Activated CD8-positive, alpha-beta memory T cell treated with anti-CD3 and anti-CD28 coated beads, Interleukin-2, amount 10 ng/mL, durations not matched to agents 7 days and 5 days (primary cell): ENCODE measurements around the gene CCDC14. TPM values are rescaled to one million over a fixed set of nuclear protein-coding genes. Genes with fewer than 3 reads are reported as not detected.

Experiments
- ATAC-seq: fragments of 150-1000 bp; cut with Tn5 transposase; one replicate; pipeline ENCODE4 v1.10.0; 2021; ENCODE audit warnings: moderate library complexity
- CTCF ChIA-PET: fragments of 350-600 bp; sonication (Branson Sonifier 250); formaldehyde crosslinking; loops from one replicate; lab custom pipeline; 2021; ENCODE audit warnings: antibody characterized with exemption; lab: Charles Lee
- DNase-seq: peaks from one replicate; pipeline ENCODE4 v3.0.0-alpha.2; 2020
- H3K27ac Mint-ChIP-seq: one replicate; pipeline ENCODE4 v1.8.0; 2021; ENCODE audit warnings: mild to moderate bottlenecking, mixed read lengths
- H3K27me3 Mint-ChIP-seq: one replicate; pipeline ENCODE4 v1.8.0; 2021; ENCODE audit warnings: mixed read lengths
- H3K36me3 Mint-ChIP-seq: one replicate; pipeline ENCODE4 v1.8.0; 2021; ENCODE audit warnings: mild to moderate bottlenecking, mixed read lengths
- H3K4me1 Mint-ChIP-seq: one replicate; pipeline ENCODE4 v1.8.0; 2021; ENCODE audit warnings: mixed read lengths
- H3K4me3 Mint-ChIP-seq: one replicate; pipeline ENCODE4 v1.8.0; 2021; ENCODE audit warnings: mild to moderate bottlenecking, moderate library complexity, mixed read lengths
- H3K9me3 Mint-ChIP-seq: one replicate; pipeline ENCODE4 v1.8.0; 2022; ENCODE audit warnings: low read depth, mixed read lengths
- total RNA-seq, 2 experiments: library from RNA; stranded (reverse); gene quantifications; one replicate each; pipeline ENCODE4 v1.2.3, GENCODE V29; 2021

The CCDC14 gene
- total RNA-seq, 2 experiments from 2014 or later: 47.4 to 79.3 TPM

GRCh38 chr3:123951522-123952447 lies 9.2 kb downstream of the CCDC14 start:
- no peak for ATAC-seq
- Mint-ChIP-seq H3K9me3 (no peaks in the 10 kb centered on the region), H3K36me3 (peaks cover 44% of the 10 kb centered on the region), H3K27ac (no peak overlapping the region), H3K27me3 (no peaks in the 10 kb centered on the region), H3K4me1 (no peaks in the 10 kb centered on the region), H3K4me3 (no peak overlapping the region)
- CTCF ChIA-PET: no interaction called here
- no peak for DNase-seq

GRCh38 chr3:123949641-123950040 lies 11.4 kb downstream of the CCDC14 start:
- DNase-seq: no peak
- ATAC-seq: no peak
- Mint-ChIP-seq H3K27me3 (no peaks in the 10 kb centered on the region), H3K27ac (no peak overlapping the region), H3K4me1 (no peaks in the 10 kb centered on the region), H3K36me3 (peaks cover 41% of the 10 kb centered on the region), H3K9me3 (no peaks in the 10 kb centered on the region), H3K4me3 (no peak overlapping the region)
- CTCF ChIA-PET: no interaction called here

DNA sequence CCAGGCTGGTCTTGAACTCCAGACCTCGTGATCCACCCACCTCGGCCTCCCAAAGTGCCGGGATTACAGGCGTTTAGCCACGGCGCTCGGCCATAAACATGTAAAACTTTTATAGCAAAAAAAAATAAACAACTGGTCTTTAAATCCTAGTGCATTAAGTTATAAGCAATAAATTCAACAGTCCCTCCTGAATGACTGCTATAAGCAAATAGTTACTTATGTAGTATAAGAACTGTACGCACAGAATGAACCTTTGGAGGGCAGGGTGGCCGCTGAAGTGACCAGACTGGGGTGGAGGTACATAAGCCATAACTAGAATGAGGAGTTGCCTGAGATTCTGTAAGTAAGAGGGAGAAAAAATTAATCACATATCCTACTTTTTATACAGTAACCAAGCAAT lies 12.6 kb downstream of the CCDC14 start:
- H3K27ac Mint-ChIP-seq: no peak overlapping the region
- no peak for ATAC-seq
- peaks cover 45% of the 10 kb centered on the region for H3K36me3 Mint-ChIP-seq
- H3K9me3 Mint-ChIP-seq: no peaks in the 10 kb centered on the region
- no peak overlapping the region for H3K4me3 Mint-ChIP-seq
- H3K4me1 Mint-ChIP-seq: no peaks in the 10 kb centered on the region
- CTCF ChIA-PET: no interaction called here
- H3K27me3 Mint-ChIP-seq: no peaks in the 10 kb centered on the region
- no peak for DNase-seq

DNA sequence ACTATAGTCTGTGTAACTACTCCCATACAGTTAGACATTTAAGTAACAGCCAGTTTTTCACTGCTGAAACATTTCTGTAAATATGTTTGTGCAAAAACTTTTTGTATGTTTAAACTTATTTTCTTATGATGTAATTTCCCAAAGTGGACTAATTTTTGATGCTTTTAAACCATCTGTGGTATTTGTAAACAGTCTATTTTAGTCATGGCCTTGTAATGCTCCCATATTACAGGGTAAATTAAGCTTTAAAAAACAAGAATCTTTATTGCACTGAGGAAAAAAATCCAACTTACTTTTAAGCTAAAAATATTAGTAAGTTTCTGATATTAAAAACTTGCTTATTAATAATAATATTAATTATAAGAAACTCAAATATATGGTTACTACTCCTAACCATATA lies 13.5 kb downstream of the CCDC14 start:
- Mint-ChIP-seq H3K27me3 (no peaks in the 10 kb centered on the region), H3K9me3 (no peaks in the 10 kb centered on the region), H3K36me3 (peaks cover 38% of the 10 kb centered on the region), H3K27ac (no peak overlapping the region), H3K4me1 (no peaks in the 10 kb centered on the region), H3K4me3 (no peak overlapping the region)
- no peak for DNase-seq
- CTCF ChIA-PET: no interaction called here
- no peak for ATAC-seq

DNA sequence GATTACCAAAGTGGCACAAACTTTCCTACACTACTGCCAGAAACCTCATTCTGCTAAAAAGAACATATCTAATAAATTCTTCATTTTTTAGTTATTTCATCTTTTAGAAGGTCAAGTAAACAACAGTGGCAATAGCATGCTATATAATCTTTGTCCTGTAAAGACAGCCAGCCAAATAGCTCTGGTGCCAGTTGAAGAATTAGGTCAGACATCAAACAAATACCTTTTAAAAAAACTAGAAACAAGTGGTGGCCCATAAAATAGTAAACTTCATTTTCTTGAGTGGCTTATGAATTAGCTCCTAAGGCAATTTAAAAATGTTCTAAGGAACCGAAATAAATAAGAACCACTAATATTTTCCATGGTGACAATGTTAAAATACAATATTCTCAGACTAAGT lies 19.5 kb downstream of the CCDC14 start:
- CTCF ChIA-PET: no interaction called here
- peaks cover 38% of the 10 kb centered on the region for H3K36me3 Mint-ChIP-seq
- no peak for DNase-seq
- H3K9me3 Mint-ChIP-seq: no peaks in the 10 kb centered on the region
- H3K4me1 Mint-ChIP-seq: no peaks in the 10 kb centered on the region
- ATAC-seq: no peak
- no peak overlapping the region for H3K4me3 Mint-ChIP-seq
- H3K27ac Mint-ChIP-seq: no peak overlapping the region
- no peaks in the 10 kb centered on the region for H3K27me3 Mint-ChIP-seq

- Mint-ChIP-seq H3K4me1 (no peaks in the 10 kb centered on the region), H3K27me3 (no peaks in the 10 kb centered on the region), H3K4me3 (no peak overlapping the region), H3K36me3 (peaks cover 37% of the 10 kb centered on the region), H3K27ac (no peak overlapping the region), H3K9me3 (no peaks in the 10 kb centered on the region)
- CTCF ChIA-PET: no interaction called here
- DNase-seq (no peak), ATAC-seq (no peak)
These were observed 19.9 kb downstream of the CCDC14 start for GRCh38 chr3:123941121-123941520.

DNA sequence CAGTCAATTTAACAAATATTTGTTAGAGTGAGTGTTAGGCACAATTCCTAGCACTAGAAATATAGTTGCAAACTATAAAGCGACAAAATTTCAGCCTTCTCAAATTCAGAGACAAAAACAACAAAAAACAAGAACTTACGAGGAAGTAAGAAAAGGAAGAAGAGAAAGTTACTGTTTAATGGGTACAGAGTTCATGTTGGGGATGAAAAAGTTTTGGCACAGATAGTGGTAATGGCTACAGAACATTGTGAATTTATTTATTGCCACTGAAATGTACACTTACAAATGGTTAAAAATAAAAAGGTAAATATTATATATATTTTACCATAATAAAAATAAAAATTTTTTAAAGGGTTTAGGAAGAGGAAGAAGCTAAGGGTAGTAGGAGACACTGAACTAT lies 21.3 kb downstream of the CCDC14 start:
- Mint-ChIP-seq H3K27ac (no peak overlapping the region), H3K4me1 (no peaks in the 10 kb centered on the region)

GRCh38 chr3:123936400-123936799 lies 24.6 kb downstream of the CCDC14 start:
- CTCF ChIA-PET: no interaction called here
- no peak for ATAC-seq
- Mint-ChIP-seq H3K4me1 (no peaks in the 10 kb centered on the region), H3K27me3 (no peaks in the 10 kb centered on the region), H3K27ac (no peak overlapping the region), H3K36me3 (peaks cover 41% of the 10 kb centered on the region), H3K4me3 (no peak overlapping the region), H3K9me3 (no peaks in the 10 kb centered on the region)
- no peak for DNase-seq

More for the DNA sequence above, 21.3 kb downstream of the CCDC14 start:
- CTCF ChIA-PET: no interaction called here
- H3K4me3 Mint-ChIP-seq: no peak overlapping the region
- no peak for ATAC-seq
- H3K9me3 Mint-ChIP-seq: no peaks in the 10 kb centered on the region
- DNase-seq: no peak
- no peaks in the 10 kb centered on the region for H3K27me3 Mint-ChIP-seq
- peaks cover 40% of the 10 kb centered on the region for H3K36me3 Mint-ChIP-seq

DNA sequence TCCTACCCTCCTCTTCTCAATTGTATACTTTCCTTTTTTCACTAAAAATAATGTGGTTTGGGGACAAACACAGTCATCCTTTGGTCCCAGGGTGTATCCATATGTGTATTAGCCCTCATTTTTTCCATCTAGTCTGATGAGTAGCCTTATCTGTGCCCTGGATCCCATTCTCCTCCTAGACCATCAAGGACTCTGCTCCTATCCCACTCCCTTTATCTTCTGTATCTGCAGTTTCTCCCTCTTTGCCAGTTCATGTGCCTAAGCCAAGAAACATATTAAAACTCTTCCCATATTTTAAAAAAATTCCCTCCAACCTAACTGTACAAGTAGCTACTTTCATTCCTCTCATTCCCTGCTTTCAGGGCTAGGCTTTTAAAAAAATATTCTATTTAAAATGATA lies 25.2 kb downstream of the CCDC14 start:
- ATAC-seq (no peak), DNase-seq (no peak)
- Mint-ChIP-seq H3K9me3 (no peaks in the 10 kb centered on the region), H3K4me3 (no peak overlapping the region), H3K36me3 (peaks cover 43% of the 10 kb centered on the region), H3K4me1 (no peaks in the 10 kb centered on the region), H3K27ac (no peak overlapping the region), H3K27me3 (no peaks in the 10 kb centered on the region)
- CTCF ChIA-PET: no interaction called here

DNA sequence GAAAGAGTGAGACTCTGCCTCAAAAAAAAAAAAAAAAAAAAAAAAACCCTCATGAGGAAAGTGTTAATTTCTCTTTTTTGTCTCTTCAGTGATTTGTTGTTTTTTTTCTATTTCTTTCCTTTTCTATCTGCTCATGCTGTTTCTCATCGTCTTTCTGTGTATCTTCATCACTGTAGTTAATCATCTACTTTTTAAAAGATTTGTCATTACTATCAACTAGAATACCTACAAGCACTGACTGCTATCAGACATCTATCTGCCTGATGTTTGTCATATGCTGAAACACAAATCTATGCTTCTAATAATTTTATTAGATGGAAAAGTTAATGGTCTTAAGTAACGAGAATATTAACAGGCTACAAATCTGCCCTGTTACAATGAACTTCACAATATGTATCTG lies 26.8 kb downstream of the CCDC14 start:
- CTCF ChIA-PET: no interaction called here
- no peak for DNase-seq
- no peak overlapping the region for H3K27ac Mint-ChIP-seq
- ATAC-seq: no peak
- no peak overlapping the region for H3K4me3 Mint-ChIP-seq
- H3K27me3 Mint-ChIP-seq: no peaks in the 10 kb centered on the region
- H3K9me3 Mint-ChIP-seq: no peaks in the 10 kb centered on the region
- peaks cover 39% of the 10 kb centered on the region for H3K36me3 Mint-ChIP-seq
- no peaks in the 10 kb centered on the region for H3K4me1 Mint-ChIP-seq

GRCh38 chr3:123930445-123930844 lies 30.6 kb downstream of the CCDC14 start:
- H3K27me3 Mint-ChIP-seq: no peaks in the 10 kb centered on the region

GRCh38 chr3:123929325-123929724 lies 31.7 kb downstream of the CCDC14 start:
- Mint-ChIP-seq H3K36me3 (peaks cover 42% of the 10 kb centered on the region), H3K4me1 (no peaks in the 10 kb centered on the region), H3K4me3 (no peak overlapping the region), H3K27ac (no peak overlapping the region), H3K27me3 (no peaks in the 10 kb centered on the region), H3K9me3 (no peaks in the 10 kb centered on the region)
- CTCF ChIA-PET: no interaction called here
- no peak for ATAC-seq
- no peak for DNase-seq

More at GRCh38 chr3:123930445-123930844, 30.6 kb downstream of the CCDC14 start:
- Mint-ChIP-seq H3K36me3 (peaks cover 34% of the 10 kb centered on the region), H3K4me3 (no peak overlapping the region), H3K4me1 (no peaks in the 10 kb centered on the region), H3K27ac (no peak overlapping the region), H3K9me3 (no peaks in the 10 kb centered on the region)
- ATAC-seq: no peak
- no peak for DNase-seq
- CTCF ChIA-PET: no interaction called here

DNA sequence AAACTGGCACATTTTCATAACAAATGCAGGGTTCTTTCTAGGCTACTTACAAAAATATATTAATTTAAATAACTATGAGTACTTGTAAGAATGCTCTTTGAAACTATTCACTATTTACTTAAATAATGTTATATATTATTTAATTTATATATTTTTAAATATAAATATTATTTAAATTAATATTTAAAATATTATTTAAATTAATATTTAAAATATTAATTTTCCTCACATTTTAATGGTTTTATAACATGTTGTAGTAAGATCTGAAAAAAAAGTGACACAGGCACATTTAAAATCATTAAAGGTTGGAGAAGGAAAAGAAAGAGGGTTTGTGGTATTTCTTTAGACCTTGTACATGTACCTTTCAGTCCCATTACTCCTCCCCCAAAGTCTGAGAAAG lies 34.6 kb downstream of the CCDC14 start:
- DNase-seq: no peak
- CTCF ChIA-PET: no interaction called here
- no peaks in the 10 kb centered on the region for H3K27me3 Mint-ChIP-seq
- H3K9me3 Mint-ChIP-seq: peaks cover 10% of the 10 kb centered on the region
- H3K27ac Mint-ChIP-seq: no peak overlapping the region
- no peak overlapping the region for H3K4me3 Mint-ChIP-seq
- H3K36me3 Mint-ChIP-seq: peaks cover 52% of the 10 kb centered on the region
- ATAC-seq: no peak
- H3K4me1 Mint-ChIP-seq: no peaks in the 10 kb centered on the region

- ATAC-seq (no peak), DNase-seq (no peak)
- CTCF ChIA-PET: no interaction called here
- peaks cover 21% of the 10 kb centered on the region for H3K9me3 Mint-ChIP-seq
- H3K27me3 Mint-ChIP-seq: no peaks in the 10 kb centered on the region
- no peak overlapping the region for H3K4me3 Mint-ChIP-seq
- H3K4me1 Mint-ChIP-seq: peaks cover 4% of the 10 kb centered on the region
- peaks cover 69% of the 10 kb centered on the region for H3K36me3 Mint-ChIP-seq
- H3K27ac Mint-ChIP-seq: no peak overlapping the region
These were observed 40.2 kb downstream of the CCDC14 start for GRCh38 chr3:123920868-123921267.
